ENCODE measurements around the gene OSBPL10. TPM values are rescaled to one million over a fixed set of nuclear protein-coding genes. Genes with fewer than 3 reads are reported as not detected.
A peak's percentile ranks its signal among the peaks of the same experiment; 100 is the strongest.

Gene OSBPL10
- total RNA-seq, 1 experiment from 2014 or later = 172 TPM

DNA sequence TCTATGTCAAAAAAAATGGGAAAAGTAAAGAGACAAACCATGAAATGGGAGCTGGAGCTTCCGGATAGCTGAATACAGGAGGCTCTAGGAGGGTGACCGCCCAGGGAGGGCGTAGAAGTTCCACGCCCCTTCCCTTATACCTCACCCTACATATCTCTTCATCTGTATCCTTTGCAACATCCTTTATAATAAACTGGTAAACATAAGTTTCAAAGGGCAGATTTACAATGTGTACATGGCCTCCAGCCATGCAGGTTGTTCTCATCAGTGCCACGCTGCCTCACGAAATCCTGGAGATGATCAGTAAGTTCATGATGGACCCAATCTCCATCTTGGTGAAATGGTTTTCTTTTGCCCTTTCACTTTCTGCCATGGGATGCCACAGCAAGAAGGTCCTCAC lies 121.8 kb downstream of the OSBPL10 start:
- ChIA-PET CTCF (interaction anchor here (0.8 to 1.8 kb wide), 2 partner anchors 15 to 122 kb away, joined by 3 to 5 read pairs; partner anchors contain the start of genes OSBPL10 and ZNF860), POLR2A (no interaction called here)
- no TSS peak for BruUV-seq (replicated peaks)
- Mint-ChIP-seq H3K27ac (ENCODE audit: low read depth, unreplicated experiment) (no peak overlapping the region), H3K4me3 (ENCODE audit: unreplicated experiment) (no peak overlapping the region), H3K36me3 (ENCODE audit: insufficient read depth, unreplicated experiment) (peaks cover 40% of the 10 kb centered on the region), H3K27me3 (ENCODE audit: insufficient read depth, unreplicated experiment) (no peaks in the 10 kb centered on the region), H3K9me3 (ENCODE audit: unreplicated experiment) (peaks cover 7% of the 10 kb centered on the region), H3K4me1 (ENCODE audit: insufficient read depth, unreplicated experiment) (peaks cover 20% of the 10 kb centered on the region)
- no peak for DNase-seq (ENCODE audit: unreplicated experiment)
- TF ChIP-seq, protein P1, sequence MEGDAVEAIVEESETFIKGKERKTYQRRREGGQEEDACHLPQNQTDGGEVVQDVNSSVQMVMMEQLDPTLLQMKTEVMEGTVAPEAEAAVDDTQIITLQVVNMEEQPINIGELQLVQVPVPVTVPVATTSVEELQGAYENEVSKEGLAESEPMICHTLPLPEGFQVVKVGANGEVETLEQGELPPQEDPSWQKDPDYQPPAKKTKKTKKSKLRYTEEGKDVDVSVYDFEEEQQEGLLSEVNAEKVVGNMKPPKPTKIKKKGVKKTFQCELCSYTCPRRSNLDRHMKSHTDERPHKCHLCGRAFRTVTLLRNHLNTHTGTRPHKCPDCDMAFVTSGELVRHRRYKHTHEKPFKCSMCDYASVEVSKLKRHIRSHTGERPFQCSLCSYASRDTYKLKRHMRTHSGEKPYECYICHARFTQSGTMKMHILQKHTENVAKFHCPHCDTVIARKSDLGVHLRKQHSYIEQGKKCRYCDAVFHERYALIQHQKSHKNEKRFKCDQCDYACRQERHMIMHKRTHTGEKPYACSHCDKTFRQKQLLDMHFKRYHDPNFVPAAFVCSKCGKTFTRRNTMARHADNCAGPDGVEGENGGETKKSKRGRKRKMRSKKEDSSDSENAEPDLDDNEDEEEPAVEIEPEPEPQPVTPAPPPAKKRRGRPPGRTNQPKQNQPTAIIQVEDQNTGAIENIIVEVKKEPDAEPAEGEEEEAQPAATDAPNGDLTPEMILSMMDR (IDR thresholded peaks at IDR 0.05; ENCODE audit: unreplicated experiment) = no peak
- intact Hi-C loops (cut with micrococcal nuclease) = no loop called here

DNA sequence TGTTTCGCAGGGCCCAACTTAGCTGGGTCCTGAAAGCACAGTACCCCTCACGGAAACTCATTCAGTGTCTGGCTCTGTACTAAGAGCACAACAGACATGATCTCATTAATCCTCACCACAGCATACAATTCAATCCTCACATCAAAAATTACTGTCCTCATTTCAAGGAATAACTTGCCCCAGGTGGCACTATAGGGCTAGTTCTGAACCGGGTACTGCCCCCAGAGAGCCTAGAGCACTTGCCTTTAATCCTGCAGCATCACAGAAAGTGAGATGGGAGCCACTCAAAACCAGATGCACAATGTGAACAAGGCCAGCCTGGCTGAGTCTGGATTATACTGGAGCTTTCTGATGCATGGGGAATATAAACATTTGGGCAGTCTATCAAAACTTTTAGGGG lies 122.6 kb downstream of the OSBPL10 start:
- no peaks in the 10 kb centered on the region for H3K27me3 Mint-ChIP-seq (ENCODE audit: insufficient read depth, unreplicated experiment)
- peak; percentile 45 for DNase-seq (ENCODE audit: unreplicated experiment)
- no peak overlapping the region for H3K27ac Mint-ChIP-seq (ENCODE audit: low read depth, unreplicated experiment)
- H3K4me3 Mint-ChIP-seq (ENCODE audit: unreplicated experiment) = no peak overlapping the region
- H3K9me3 Mint-ChIP-seq (ENCODE audit: unreplicated experiment) = peaks cover 7% of the 10 kb centered on the region
- peaks cover 33% of the 10 kb centered on the region for H3K36me3 Mint-ChIP-seq (ENCODE audit: insufficient read depth, unreplicated experiment)
- intact Hi-C loops (cut with micrococcal nuclease) = loop anchor here (1.0 kb wide), 1 partner anchor 286 kb away; no protein-coding TSS in a partner anchor
- ChIA-PET POLR2A (no interaction called here), CTCF (interaction anchor here (0.7 to 1.8 kb wide), 2 partner anchors 61 to 123 kb away, joined by 3 to 5 read pairs; partner anchors contain the start of genes OSBPL10 and ZNF860)
- TF ChIP-seq, protein P1 (IDR thresholded peaks at IDR 0.05; ENCODE audit: unreplicated experiment) = no peak
- H3K4me1 Mint-ChIP-seq (ENCODE audit: insufficient read depth, unreplicated experiment) = peaks cover 19% of the 10 kb centered on the region
- BruUV-seq (replicated peaks) = no TSS peak

DNA sequence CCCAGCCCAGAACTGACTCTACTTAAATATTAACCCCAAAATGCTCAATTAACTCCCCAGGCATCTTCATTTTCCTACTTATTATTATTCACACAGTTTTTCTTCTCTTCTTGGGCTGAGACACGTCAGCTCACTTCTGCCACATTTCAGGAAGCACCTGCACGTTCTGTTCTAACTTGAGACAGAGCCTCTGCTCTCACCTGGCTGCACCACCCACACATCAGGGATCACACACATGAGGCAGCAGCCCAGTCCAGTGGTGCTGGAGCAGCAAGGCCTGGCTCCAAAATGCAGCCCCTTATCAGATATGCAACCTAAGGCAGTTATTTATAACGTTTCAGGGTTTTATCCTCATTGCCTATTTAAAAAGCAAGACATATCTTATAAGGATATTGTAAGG lies 127.5 kb downstream of the OSBPL10 start:
- ChIA-PET CTCF (interaction anchor here (0.6 kb wide), 1 partner anchor 47 kb away, joined by 5 read pairs; no protein-coding TSS in a partner anchor), POLR2A (no interaction called here)
- H3K9me3 Mint-ChIP-seq (ENCODE audit: unreplicated experiment) = no peaks in the 10 kb centered on the region
- no peak overlapping the region for H3K27ac Mint-ChIP-seq (ENCODE audit: low read depth, unreplicated experiment)
- H3K4me1 Mint-ChIP-seq (ENCODE audit: insufficient read depth, unreplicated experiment) = peaks cover 16% of the 10 kb centered on the region
- intact Hi-C loops (cut with micrococcal nuclease) = no loop called here
- no peak for DNase-seq (ENCODE audit: unreplicated experiment)
- H3K27me3 Mint-ChIP-seq (ENCODE audit: insufficient read depth, unreplicated experiment) = no peaks in the 10 kb centered on the region
- H3K36me3 Mint-ChIP-seq (ENCODE audit: insufficient read depth, unreplicated experiment) = peaks cover 34% of the 10 kb centered on the region
- H3K4me3 Mint-ChIP-seq (ENCODE audit: unreplicated experiment) = no peak overlapping the region
- TF ChIP-seq, protein P1 (IDR thresholded peaks at IDR 0.05; ENCODE audit: unreplicated experiment) = no peak
- BruUV-seq (replicated peaks) = no TSS peak

DNA sequence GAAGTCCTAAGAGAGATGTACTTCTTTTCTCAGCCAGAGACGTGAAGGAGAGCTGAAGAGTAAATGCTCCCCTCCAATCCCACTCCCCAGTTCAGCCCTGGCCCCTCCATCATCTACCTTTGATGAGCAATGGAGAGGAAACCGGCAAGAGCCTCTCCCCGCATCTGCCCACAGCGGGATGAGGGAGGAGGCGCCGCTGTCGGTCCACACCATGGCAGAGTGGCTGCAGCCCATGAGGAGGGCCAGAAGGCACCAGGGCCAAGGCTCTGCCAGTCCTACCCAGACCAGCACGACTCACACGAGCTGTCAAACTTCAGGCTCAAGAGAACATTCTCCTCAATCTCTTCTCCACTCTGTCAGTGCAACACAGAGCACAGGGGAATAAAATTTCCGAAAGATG lies 129.8 kb downstream of the OSBPL10 start:
- H3K27ac Mint-ChIP-seq (ENCODE audit: low read depth, unreplicated experiment) = no peak overlapping the region
- BruUV-seq (replicated peaks) = no TSS peak
- H3K27me3 Mint-ChIP-seq (ENCODE audit: insufficient read depth, unreplicated experiment) = no peaks in the 10 kb centered on the region
- peaks cover 7% of the 10 kb centered on the region for H3K4me1 Mint-ChIP-seq (ENCODE audit: insufficient read depth, unreplicated experiment)
- no peak for DNase-seq (ENCODE audit: unreplicated experiment)
- H3K36me3 Mint-ChIP-seq (ENCODE audit: insufficient read depth, unreplicated experiment) = peaks cover 42% of the 10 kb centered on the region
- ChIA-PET POLR2A (no interaction called here), CTCF (interaction anchor here (0.6 to 0.9 kb wide), 3 partner anchors 40 to 294 kb away, joined by 3 to 4 read pairs (median 3); no protein-coding TSS in a partner anchor)
- H3K9me3 Mint-ChIP-seq (ENCODE audit: unreplicated experiment) = no peaks in the 10 kb centered on the region
- intact Hi-C loops (cut with micrococcal nuclease) = no loop called here
- TF ChIP-seq, protein P1 (IDR thresholded peaks at IDR 0.05; ENCODE audit: unreplicated experiment) = no peak
- H3K4me3 Mint-ChIP-seq (ENCODE audit: unreplicated experiment) = no peak overlapping the region

Measured in MCF 10A (cell line).